ENCODE measurements around the gene NDST1.

The NDST1 gene

DNA sequence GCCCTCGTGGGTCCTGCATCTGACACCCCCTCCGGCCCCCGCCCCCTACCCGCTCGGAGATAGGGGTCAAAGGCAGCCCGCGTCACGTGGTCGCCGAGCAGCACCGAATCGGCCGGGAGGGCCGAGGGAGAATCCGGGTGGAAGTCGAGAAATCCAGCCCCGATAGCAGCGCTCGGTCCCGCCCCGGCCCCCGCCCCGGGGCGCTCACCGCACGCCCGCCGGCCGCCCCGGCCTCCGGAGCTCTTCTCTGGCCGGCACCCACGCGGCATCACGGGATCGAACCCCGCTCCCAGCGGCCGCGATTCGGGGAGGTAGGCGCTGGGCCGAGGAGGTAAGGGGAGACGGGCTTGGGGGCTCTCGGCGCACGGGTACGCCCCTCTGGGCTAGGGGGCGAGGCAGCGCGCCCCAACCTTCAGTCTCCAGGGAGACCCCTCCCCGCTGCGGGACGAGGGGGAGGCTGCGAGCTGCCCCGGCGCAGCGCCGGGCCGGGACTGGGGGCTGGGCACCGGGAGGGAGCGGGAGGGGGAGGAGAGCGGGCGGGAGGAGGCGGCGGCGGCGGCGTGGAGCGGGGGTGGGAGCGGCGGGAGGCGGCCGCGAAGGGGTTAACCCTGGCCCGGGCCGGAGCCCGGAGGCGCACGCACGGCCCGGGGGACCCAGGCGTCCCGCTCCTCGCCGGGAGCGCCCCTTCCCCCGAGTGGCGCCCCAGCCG is 22.1 kb upstream of the NDST1 start:
- H3K36me3 Mint-ChIP-seq (ENCODE audit: low read depth): no peaks in the 10 kb centered on the region
- peaks cover 31% of the 10 kb centered on the region for H3K27me3 Mint-ChIP-seq (ENCODE audit: low read depth)
- no peaks in the 10 kb centered on the region for H3K4me1 Mint-ChIP-seq (ENCODE audit: low read depth)
- H3K4me3 Mint-ChIP-seq: no peak overlapping the region
- H3K9me3 Mint-ChIP-seq: no peaks in the 10 kb centered on the region
- H3K27ac Mint-ChIP-seq: no peak overlapping the region

DNA sequence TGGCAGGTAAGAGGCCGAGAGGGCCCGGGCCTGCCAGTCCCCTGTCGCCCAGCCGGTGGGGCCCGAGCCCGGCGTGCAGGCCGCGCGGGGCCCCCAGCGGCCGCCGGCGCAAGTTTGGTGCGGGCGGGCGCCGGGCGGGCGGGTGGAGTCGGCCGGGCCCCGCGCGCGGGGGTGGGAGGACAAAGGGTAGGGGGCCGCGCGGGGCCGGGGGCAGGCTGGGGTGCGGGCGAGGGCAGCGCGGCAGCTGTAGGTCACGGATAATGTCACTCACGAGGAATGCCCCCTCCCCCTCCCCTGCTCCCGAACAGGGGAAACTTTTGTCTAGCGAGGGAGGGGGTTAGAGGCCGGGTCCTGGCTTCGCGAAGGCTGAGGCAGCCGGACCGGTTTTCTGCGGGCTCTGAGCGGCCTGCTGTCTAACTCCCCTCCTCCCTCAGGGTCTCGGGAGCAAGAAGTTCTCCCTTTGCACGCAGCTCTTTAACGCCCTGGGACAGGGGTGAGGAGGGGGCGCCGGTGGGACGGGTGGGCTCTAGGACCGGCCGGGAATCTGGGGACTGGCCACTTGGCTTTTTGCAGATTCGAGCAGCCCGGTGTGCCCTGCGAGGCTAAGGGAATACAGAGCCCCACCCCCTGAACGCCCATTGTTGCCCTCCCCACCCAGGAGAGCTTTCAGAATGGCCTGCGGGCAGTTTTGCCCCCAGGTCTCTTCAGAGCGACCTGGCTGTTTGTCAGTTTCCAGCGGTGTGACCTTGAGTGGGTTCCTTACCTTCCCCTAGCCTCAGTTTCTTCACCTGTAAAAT is 21.3 kb upstream of the NDST1 start:
- H3K4me3 Mint-ChIP-seq: peak overlapping the region; percentile 53
- H3K27ac Mint-ChIP-seq: no peak overlapping the region
- no peaks in the 10 kb centered on the region for H3K36me3 Mint-ChIP-seq (ENCODE audit: low read depth)
- H3K4me1 Mint-ChIP-seq (ENCODE audit: low read depth): no peaks in the 10 kb centered on the region
- peaks cover 26% of the 10 kb centered on the region for H3K27me3 Mint-ChIP-seq (ENCODE audit: low read depth)
- no peaks in the 10 kb centered on the region for H3K9me3 Mint-ChIP-seq

DNA sequence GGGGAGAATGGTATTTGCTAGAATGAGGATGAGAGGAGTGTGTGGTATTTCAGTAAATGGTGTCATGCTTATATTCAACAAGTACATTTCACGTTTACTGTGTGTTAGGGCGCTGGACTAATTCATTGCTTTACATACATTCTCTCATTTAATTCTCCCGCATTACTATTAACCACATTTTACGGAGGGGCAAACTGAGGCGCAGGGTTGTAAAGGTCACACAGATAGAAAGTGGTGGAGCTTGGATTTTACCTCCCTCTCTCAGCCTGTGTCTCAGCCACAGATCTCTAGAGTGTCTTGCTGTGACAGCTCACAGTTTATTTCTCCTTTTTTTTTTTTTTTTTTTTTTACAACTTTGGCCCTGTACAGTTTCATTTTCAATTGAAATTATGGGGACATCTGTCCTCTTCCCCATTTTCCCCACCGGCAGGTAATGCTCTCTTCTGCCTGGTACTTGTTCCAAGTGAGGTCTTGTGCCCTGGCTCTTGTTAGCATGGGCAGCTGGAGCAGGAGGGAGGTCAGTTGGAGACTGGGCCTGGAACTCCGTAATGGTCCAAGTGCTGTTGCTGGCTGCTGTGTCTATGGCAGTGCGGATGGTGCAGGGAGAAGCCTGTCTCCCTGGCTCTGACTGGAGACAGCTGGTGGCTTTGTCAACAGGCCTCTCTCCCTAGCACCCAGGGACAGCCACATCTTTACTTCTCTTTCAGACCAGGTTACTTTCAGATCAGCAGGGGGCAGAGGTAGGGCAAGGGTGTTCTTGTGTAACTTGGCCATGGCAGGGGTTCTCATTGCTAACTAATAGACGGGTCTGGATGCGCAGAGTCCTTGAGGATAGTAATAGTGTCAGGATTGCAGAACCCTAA is 20.5 kb upstream of the NDST1 start:
- Mint-ChIP-seq H3K27me3 (ENCODE audit: low read depth) (peaks cover 23% of the 10 kb centered on the region), H3K4me1 (ENCODE audit: low read depth) (no peaks in the 10 kb centered on the region), H3K36me3 (ENCODE audit: low read depth) (no peaks in the 10 kb centered on the region), H3K27ac (peak overlapping the region; percentile 34), H3K9me3 (no peaks in the 10 kb centered on the region), H3K4me3 (peak overlapping the region; percentile 63)

DNA sequence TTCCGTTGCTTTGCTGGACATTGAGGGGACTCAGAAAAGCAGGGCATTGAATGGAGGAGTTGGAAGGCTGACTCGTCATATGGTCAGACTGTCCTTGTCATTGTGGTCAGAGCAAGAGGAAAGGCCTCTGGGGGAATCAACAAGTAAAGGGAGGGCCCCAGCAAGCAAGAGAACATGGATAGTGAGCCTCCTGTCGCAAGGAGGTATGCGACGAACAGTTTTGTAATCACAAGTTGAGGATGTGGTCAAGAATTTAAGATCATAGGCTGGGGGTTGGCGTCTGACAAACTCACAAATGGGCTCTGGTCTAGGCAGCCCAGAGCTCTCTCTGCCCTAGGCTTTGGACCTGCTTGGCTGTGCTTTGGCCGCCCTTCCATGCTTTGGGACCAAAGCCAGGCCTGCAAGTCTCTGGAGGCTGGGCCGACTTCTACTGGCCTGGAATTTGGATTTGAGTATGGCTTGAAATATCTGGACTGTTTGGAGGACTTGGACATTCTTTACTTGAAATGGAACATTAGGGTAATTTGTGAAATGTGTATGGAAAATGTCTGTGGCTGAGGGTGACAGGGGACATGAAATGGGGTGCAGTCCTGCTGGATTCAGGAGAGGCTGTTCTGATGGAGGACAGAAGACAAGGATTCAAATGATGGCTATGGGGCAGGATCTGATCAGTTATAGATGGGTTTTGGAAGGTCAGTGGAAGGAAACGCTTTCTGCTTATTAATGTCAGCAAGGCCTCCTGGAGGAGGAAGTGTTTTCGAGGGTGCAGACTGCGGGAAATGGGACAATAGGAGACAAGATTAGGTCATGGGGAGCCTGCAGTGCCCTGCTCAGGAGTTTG is 19.2 kb upstream of the NDST1 start:
- H3K36me3 Mint-ChIP-seq (ENCODE audit: low read depth): no peaks in the 10 kb centered on the region
- H3K4me1 Mint-ChIP-seq (ENCODE audit: low read depth): no peaks in the 10 kb centered on the region
- peaks cover 23% of the 10 kb centered on the region for H3K27me3 Mint-ChIP-seq (ENCODE audit: low read depth)
- no peaks in the 10 kb centered on the region for H3K9me3 Mint-ChIP-seq
- no peak overlapping the region for H3K4me3 Mint-ChIP-seq
- H3K27ac Mint-ChIP-seq: no peak overlapping the region

DNA sequence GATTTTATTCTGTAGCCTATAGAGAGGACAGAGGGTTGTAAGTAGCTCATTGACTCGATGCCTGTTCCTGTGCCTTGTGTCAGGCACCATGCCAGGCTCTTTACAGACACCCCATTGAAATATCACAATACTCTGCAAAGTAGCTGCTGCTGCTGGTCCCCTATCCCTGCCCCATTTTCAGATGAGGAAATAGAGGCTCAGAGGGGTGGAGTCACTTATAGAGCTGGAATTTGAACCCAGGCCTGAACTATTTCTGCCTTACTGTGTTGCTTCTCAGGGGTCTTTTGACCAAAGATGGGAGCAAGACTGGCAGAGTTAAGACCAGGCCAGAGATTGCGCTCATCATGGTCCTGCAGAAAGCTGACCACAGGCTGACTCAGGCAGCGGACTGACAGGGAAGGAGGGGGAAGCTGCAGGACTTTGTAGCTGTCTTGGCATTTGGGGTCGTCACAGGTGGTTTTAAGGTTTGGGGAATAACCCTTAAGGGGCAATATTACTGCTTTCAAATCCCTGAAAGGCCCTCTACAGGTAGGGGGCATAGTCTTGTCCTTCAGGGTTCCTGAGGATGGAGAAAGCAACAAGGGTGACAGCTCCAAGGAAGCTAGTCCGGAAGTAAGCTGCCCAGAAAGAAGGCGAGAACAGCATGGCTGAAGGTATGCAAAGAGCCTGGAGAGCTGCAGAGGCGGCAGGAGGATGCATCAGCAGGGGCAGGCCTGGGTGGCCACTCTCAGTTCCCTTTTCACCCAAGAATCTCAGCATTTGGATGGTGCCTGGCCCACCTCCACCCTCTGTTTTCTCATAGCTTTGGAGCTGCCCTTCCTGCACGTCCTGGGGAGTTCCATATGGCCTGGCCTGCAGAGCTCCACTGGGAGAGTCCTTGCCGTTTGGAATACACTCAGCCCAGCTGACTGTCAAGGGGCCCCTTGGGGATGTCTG is 18.3 kb upstream of the NDST1 start:
- peaks cover 22% of the 10 kb centered on the region for H3K27me3 Mint-ChIP-seq (ENCODE audit: low read depth)
- H3K4me3 Mint-ChIP-seq: no peak overlapping the region
- H3K27ac Mint-ChIP-seq: no peak overlapping the region
- H3K4me1 Mint-ChIP-seq (ENCODE audit: low read depth): no peaks in the 10 kb centered on the region
- H3K9me3 Mint-ChIP-seq: no peaks in the 10 kb centered on the region
- no peaks in the 10 kb centered on the region for H3K36me3 Mint-ChIP-seq (ENCODE audit: low read depth)

DNA sequence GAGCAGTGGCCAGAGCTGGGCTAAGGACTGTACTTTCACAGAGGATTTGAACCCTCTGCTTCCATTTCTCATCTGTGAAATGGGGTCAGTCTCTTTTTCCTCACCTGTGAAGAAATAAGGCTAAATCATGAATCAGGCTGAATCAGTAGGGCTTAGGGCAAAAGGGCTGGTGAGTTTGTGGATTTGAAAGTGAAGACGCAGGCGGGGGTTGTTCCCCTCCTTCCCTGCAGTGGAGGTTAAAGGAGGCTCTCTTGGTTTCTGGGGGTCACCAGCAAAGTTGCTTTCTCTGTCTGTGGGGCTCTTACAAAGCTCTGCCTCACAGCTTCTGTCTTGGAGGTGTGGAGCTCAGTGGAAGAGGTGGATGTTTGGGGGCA is 17.6 kb upstream of the NDST1 start:
- Mint-ChIP-seq H3K9me3 (no peaks in the 10 kb centered on the region), H3K27me3 (ENCODE audit: low read depth) (peaks cover 15% of the 10 kb centered on the region), H3K27ac (no peak overlapping the region), H3K4me3 (no peak overlapping the region), H3K36me3 (ENCODE audit: low read depth) (no peaks in the 10 kb centered on the region), H3K4me1 (ENCODE audit: low read depth) (no peaks in the 10 kb centered on the region)

DNA sequence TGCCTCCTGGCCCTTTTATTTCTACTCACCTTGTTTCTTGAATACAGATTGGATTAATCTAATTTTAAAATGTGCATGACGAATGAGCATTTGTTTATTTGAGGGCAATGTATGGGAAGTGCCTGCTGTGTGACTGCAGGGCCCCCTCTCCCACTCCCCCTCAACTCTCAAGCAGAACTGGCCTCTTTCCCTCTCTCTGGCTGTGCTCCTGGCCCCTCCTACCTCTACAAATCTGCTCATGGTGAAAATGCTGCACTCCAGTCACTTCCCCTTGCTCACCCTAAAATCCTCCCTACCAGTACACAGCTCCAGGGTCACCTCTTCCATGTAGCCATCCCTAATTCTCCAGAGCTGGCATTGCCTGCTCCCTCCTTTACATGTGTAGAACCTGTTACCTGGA is 17.2 kb upstream of the NDST1 start:
- no peak overlapping the region for H3K27ac Mint-ChIP-seq
- no peaks in the 10 kb centered on the region for H3K9me3 Mint-ChIP-seq
- H3K27me3 Mint-ChIP-seq (ENCODE audit: low read depth): peaks cover 15% of the 10 kb centered on the region
- H3K4me1 Mint-ChIP-seq (ENCODE audit: low read depth): no peaks in the 10 kb centered on the region
- H3K36me3 Mint-ChIP-seq (ENCODE audit: low read depth): no peaks in the 10 kb centered on the region
- H3K4me3 Mint-ChIP-seq: no peak overlapping the region

DNA sequence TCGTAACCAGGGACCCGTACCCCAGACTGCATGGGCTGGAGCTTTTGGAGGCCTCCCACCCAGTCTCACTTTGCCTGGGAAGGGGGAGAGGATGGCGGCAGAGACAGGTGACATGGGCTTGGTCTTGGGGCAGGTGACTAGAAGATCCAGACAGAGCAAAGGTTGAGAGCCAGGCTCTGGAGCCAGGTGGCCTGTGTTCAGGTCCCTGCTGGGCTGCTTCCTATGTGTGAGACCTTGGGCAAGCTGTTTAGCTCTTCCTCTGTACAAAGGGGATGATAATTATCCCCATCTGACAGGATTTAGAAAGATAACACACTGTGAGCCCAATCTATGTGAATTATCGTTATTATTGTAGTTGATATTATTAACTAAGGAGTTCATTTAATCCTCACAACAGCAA is 16.1 kb upstream of the NDST1 start:
- H3K4me1 Mint-ChIP-seq (ENCODE audit: low read depth): no peaks in the 10 kb centered on the region
- H3K27me3 Mint-ChIP-seq (ENCODE audit: low read depth): peaks cover 15% of the 10 kb centered on the region
- H3K27ac Mint-ChIP-seq: no peak overlapping the region
- H3K4me3 Mint-ChIP-seq: no peak overlapping the region
- no peaks in the 10 kb centered on the region for H3K36me3 Mint-ChIP-seq (ENCODE audit: low read depth)
- no peaks in the 10 kb centered on the region for H3K9me3 Mint-ChIP-seq

DNA sequence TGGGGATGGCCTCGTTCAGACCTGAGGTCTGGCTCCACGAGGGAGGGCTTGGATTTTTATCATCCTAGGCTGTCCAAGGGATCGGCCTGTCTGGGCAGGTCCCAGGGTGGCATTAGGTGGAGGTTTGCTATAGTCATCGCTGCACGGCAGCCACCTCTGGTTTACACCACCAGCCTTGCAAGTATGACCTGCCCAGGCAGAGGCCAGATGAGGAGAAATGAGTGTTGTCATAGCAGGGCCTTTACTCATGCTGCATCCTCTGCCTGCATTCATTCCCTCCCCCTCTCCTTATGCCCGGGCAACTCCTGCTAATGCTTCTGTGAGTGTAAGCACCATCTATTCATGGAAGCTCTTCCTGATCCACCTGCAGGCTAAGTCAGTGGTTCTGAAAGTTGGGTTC is 15.3 kb upstream of the NDST1 start:
- Mint-ChIP-seq H3K9me3 (no peaks in the 10 kb centered on the region), H3K36me3 (ENCODE audit: low read depth) (no peaks in the 10 kb centered on the region), H3K4me3 (no peak overlapping the region), H3K27ac (no peak overlapping the region), H3K4me1 (ENCODE audit: low read depth) (no peaks in the 10 kb centered on the region), H3K27me3 (ENCODE audit: low read depth) (peaks cover 8% of the 10 kb centered on the region)

DNA sequence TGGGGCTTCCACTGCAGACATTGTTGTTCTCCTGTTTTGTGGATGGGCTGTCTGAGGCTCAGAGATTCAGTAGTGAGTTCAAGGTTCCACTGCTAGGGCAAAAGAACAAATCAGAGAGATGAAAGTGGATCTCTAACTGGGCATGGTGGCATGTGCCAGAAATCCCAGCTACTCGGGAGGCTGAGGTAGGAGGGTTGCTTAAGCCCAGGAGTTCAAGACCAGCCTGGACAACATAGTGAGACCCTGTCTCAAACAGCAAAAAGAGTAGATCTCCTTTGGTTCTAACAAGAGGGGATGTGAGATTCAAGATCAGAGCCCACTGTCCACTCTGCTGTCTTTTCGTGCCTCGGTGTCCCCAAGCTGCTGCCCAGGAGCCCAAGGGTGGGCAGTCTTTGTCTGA is 11.8 kb upstream of the NDST1 start:
- Mint-ChIP-seq H3K27me3 (ENCODE audit: low read depth) (no peaks in the 10 kb centered on the region), H3K36me3 (ENCODE audit: low read depth) (no peaks in the 10 kb centered on the region), H3K27ac (no peak overlapping the region), H3K4me3 (no peak overlapping the region), H3K9me3 (no peaks in the 10 kb centered on the region), H3K4me1 (ENCODE audit: low read depth) (no peaks in the 10 kb centered on the region)

DNA sequence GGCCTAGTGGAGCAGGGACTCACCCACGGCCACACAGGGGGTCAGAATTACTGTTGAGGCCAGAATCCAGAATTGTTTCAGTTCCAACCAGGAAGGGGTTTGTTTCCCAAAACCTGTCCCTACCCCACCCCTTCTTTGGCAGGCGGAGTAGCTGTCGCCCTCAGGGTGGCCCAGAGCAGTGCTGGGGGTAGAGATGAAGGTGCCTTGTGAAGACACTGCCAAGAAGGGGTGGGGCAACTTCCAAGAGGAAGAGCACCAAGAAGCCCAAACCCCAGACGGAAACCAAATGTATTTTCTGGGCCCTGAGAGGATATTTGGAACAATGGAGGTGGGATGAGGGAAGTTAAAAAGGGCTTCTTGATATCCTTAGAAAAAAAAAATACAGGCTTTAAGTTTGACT is 11.4 kb upstream of the NDST1 start:
- Mint-ChIP-seq H3K27me3 (ENCODE audit: low read depth) (no peaks in the 10 kb centered on the region), H3K9me3 (no peaks in the 10 kb centered on the region), H3K36me3 (ENCODE audit: low read depth) (no peaks in the 10 kb centered on the region), H3K4me3 (no peak overlapping the region), H3K27ac (no peak overlapping the region), H3K4me1 (ENCODE audit: low read depth) (no peaks in the 10 kb centered on the region)

DNA sequence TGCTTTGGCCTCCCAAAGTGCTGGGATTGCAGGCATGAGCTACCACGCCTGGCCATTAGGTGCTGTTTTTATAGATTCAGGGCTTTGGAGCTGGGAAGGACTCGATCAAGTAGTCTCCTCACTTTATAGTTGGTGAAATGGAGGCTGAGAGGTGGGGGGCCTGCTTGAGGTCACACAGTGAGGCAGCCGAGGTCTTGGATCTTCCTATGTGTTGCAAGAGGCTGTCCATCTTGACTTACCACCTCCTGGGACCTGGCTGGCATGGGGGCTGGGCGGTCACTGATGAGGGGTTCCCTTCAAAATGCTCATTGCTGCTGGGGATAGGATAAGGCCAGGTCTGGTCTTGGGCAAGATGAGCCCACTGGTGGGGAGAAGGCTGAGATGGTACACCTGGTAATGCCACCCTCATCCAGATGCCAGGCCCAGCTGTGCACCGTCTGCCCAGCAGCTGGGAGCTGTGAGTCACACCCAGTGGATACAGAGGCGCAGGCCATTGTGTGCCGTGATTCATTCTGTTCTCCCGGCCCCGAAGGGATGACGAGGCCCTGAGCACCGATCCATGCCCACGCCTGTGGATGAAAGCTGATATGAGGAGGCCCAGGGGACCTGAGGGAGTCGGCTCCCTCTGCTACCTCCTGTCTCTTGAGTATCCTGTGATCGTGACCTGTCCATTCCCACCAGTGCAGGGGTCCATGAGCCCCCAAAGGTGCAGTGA is 10.5 kb upstream of the NDST1 start:
- Mint-ChIP-seq H3K9me3 (no peaks in the 10 kb centered on the region), H3K4me3 (no peak overlapping the region), H3K36me3 (ENCODE audit: low read depth) (no peaks in the 10 kb centered on the region), H3K27ac (no peak overlapping the region), H3K27me3 (ENCODE audit: low read depth) (no peaks in the 10 kb centered on the region), H3K4me1 (ENCODE audit: low read depth) (no peaks in the 10 kb centered on the region)

DNA sequence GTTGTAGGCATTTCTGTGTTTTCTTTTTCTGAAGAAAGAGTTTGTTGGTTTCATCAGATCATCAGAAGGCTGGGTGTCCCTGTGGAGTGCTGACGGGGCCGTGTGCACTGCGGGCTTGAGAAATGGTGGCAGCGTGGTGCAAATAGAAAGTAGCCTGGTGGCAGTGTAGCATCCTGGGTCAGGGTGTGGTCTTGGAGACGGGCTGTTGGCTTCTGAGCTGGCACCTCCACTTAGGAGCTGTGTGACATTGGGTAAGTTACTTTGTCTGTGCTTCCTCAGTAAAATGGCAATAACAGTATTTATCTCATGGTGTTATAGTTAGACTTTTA is 10.0 kb upstream of the NDST1 start:
- Mint-ChIP-seq H3K27me3 (ENCODE audit: low read depth) (no peaks in the 10 kb centered on the region), H3K9me3 (no peaks in the 10 kb centered on the region), H3K36me3 (ENCODE audit: low read depth) (no peaks in the 10 kb centered on the region), H3K4me1 (ENCODE audit: low read depth) (no peaks in the 10 kb centered on the region), H3K27ac (no peak overlapping the region), H3K4me3 (no peak overlapping the region)

Measured in T-helper 1 cell treated with Interleukin-12 subunit alpha and Interleukin-12 subunit beta and Interleukin-4 antibody, amounts not matched to agents 30 μg/mL and 1 μg/mL, for 36 hours (primary cell).